ENCODE measurements around the gene AGO4. TPM values are rescaled to one million over a fixed set of nuclear protein-coding genes. Genes with fewer than 3 reads are reported as not detected.
"Not testable (repeated sequence)": the region's sequence is repeated elsewhere in the genome, so short reads cannot be mapped to it uniquely, and the experiment has no call there.

AGO4 gene
- total and polyA plus RNA-seq, 2 donors (not counting 1 experiment from before 2014, with no cell fraction given) = 7.8 to 22.6 TPM

DNA sequence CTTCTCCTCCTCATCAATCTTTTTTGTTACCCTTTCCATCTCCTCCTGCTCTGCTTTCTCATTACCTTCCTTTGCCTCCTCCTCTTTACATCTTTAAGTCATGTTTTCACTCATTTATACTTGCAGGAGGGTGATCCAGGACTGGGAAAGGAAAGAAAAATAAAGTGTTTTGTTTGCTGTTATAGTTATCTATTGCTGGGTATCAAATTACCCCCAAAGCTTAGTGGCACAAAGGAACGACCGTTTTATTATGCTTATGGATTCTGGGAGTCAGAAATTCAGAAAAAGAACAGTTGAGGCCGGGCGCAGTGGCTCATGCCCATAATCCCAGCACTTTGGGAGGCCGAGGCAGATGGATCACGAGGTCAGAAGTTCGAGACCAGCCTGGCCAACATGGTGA is 12.5 kb upstream of the AGO4 start:
- no peak overlapping the region for H3K9ac ChIP-seq (ENCODE audit: low read length)
- H3K4me1 ChIP-seq (ENCODE audit: control insufficient read depth in 2 of 2, insufficient read depth in 2 of 2, low read length in 2 of 2) = peaks cover 25 to 27% of the 10 kb centered on the region in 2 donors
- CTCF ChIA-PET = no interaction called here
- H3K4me3 ChIP-seq (ENCODE audit: control extremely low read depth in 1 of 5, extremely low read depth in 1 of 5, insufficient read depth in 1 of 5, low read depth in 2 of 5, low read length in 4 of 5) = no peak overlapping the region
- H3K27ac ChIP-seq (ENCODE audit: low read length in 2 of 2) = no peak overlapping the region
- H3K27ac Mint-ChIP-seq = no peak overlapping the region
- DNase-seq (no peak), ATAC-seq (ENCODE audit: low read depth) (no peak)
- H3K4me1 Mint-ChIP-seq = peaks cover 25% of the 10 kb centered on the region
- H2AFZ ChIP-seq (ENCODE audit: insufficient read depth, low read depth, low read length, poor library complexity, severe bottlenecking) = no peak overlapping the region
- H4K20me1 ChIP-seq (ENCODE audit: control insufficient read depth, insufficient read depth, low read length, poor library complexity, severe bottlenecking) = no peaks in the 10 kb centered on the region
- no peaks in the 10 kb centered on the region for H3K79me2 ChIP-seq (ENCODE audit: control insufficient read depth, insufficient read depth, low read length)
- no peak overlapping the region for H3K4me3 Mint-ChIP-seq
- no peaks in the 10 kb centered on the region for H3K27me3 Mint-ChIP-seq
- no peaks in the 10 kb centered on the region for H3K9me3 ChIP-seq (ENCODE audit: control extremely low read depth in 1 of 3, control insufficient read depth in 2 of 3, insufficient read depth in 1 of 3, low read length in 2 of 3)
- 100% methylated on average over 3 of the region's 7 CpGs for WGBS (ENCODE audit: insufficient coverage)
- intact Hi-C loops (cut with micrococcal nuclease) = no loop called here
- H3K36me3 ChIP-seq (replicated peaks in 1 of 2; ENCODE audit: control extremely low read depth in 1 of 2, control insufficient read depth in 1 of 2, extremely low read depth in 1 of 2, insufficient read depth in 2 of 2, low read length in 1 of 2) = no peaks in the 10 kb centered on the region
- no peaks in the 10 kb centered on the region for H3K27me3 ChIP-seq (replicated peaks in 1 of 4; ENCODE audit: control extremely low read depth in 1 of 4, control insufficient read depth in 3 of 4, insufficient read depth in 4 of 4, low read length in 3 of 4)
- no peak overlapping the region for H3K4me2 ChIP-seq (replicated peaks; ENCODE audit: low read depth, low read length, poor library complexity, severe bottlenecking)
- no peaks in the 10 kb centered on the region for H3K9me3 Mint-ChIP-seq (ENCODE audit: insufficient read depth)
- TF ChIP-seq EZH2 (IDR thresholded peaks at IDR 0.05; ENCODE audit: borderline replicate concordance, insufficient read depth, low read depth, low read length, poor library complexity, severe bottlenecking) = no peak
- TF ChIP-seq, protein P1, sequence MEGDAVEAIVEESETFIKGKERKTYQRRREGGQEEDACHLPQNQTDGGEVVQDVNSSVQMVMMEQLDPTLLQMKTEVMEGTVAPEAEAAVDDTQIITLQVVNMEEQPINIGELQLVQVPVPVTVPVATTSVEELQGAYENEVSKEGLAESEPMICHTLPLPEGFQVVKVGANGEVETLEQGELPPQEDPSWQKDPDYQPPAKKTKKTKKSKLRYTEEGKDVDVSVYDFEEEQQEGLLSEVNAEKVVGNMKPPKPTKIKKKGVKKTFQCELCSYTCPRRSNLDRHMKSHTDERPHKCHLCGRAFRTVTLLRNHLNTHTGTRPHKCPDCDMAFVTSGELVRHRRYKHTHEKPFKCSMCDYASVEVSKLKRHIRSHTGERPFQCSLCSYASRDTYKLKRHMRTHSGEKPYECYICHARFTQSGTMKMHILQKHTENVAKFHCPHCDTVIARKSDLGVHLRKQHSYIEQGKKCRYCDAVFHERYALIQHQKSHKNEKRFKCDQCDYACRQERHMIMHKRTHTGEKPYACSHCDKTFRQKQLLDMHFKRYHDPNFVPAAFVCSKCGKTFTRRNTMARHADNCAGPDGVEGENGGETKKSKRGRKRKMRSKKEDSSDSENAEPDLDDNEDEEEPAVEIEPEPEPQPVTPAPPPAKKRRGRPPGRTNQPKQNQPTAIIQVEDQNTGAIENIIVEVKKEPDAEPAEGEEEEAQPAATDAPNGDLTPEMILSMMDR (IDR thresholded peaks at IDR 0.05) = no peak
- POLR2A ChIA-PET = no interaction called here

DNA sequence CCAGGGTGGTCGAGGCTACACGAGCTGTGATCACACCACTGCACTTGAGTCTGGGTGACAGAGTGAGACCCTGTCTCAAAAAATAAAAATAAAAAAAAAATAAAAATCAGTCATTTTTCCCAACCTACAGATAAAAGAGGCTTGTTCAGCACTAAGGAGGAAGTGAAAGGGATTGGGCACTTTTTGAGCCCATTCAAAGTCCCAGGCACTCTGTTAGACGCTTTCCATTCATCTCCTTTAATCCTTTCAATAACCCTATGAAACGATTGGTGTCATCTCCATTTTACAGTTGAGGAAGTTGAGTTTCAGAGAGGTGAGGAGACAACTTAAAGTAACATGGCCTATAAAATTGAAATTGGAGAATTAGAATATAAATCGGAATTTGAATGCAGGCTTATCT is 10.4 kb upstream of the AGO4 start:
- peak overlapping the region; percentile 68 for H3K4me2 ChIP-seq (replicated peaks; ENCODE audit: low read depth, low read length, poor library complexity, severe bottlenecking)
- CTCF ChIA-PET = no interaction called here
- no peaks in the 10 kb centered on the region for H4K20me1 ChIP-seq (ENCODE audit: control insufficient read depth, insufficient read depth, low read length, poor library complexity, severe bottlenecking)
- Mint-ChIP-seq H3K9me3 (ENCODE audit: insufficient read depth) (no peaks in the 10 kb centered on the region), H3K4me3 (peak overlapping the region; percentile 33), H3K27me3 (no peaks in the 10 kb centered on the region), H3K27ac (peak overlapping the region; percentile 57), H3K4me1 (peaks cover 29% of the 10 kb centered on the region)
- POLR2A ChIA-PET = no interaction called here
- H3K4me3 ChIP-seq (ENCODE audit: control extremely low read depth in 1 of 5, extremely low read depth in 1 of 5, insufficient read depth in 1 of 5, low read depth in 2 of 5, low read length in 4 of 5) = peak overlapping the region in 2 of 5 experiments; percentile 32 to 51
- TF ChIP-seq EZH2 (IDR thresholded peaks at IDR 0.05; ENCODE audit: borderline replicate concordance, insufficient read depth, low read depth, low read length, poor library complexity, severe bottlenecking) = no peak
- TF ChIP-seq, protein P1 (IDR thresholded peaks at IDR 0.05) = no peak
- peak overlapping the region; percentile 42 for H3K9ac ChIP-seq (ENCODE audit: low read length)
- no peak for ATAC-seq (ENCODE audit: low read depth)
- H3K79me2 ChIP-seq (ENCODE audit: control insufficient read depth, insufficient read depth, low read length) = no peaks in the 10 kb centered on the region
- no peak for DNase-seq
- H3K27me3 ChIP-seq (replicated peaks in 1 of 4; ENCODE audit: control extremely low read depth in 1 of 4, control insufficient read depth in 3 of 4, insufficient read depth in 4 of 4, low read length in 3 of 4) = no peaks in the 10 kb centered on the region
- peaks cover 27% of the 10 kb centered on the region in 2 donors for H3K4me1 ChIP-seq (ENCODE audit: control insufficient read depth in 2 of 2, insufficient read depth in 2 of 2, low read length in 2 of 2)
- WGBS (ENCODE audit: insufficient coverage) = 94% methylated on average over 2 of the region's 5 CpGs
- peak overlapping the region; percentile 14 for H2AFZ ChIP-seq (ENCODE audit: insufficient read depth, low read depth, low read length, poor library complexity, severe bottlenecking)
- intact Hi-C loops (cut with micrococcal nuclease) = no loop called here
- no peaks in the 10 kb centered on the region for H3K9me3 ChIP-seq (ENCODE audit: control extremely low read depth in 1 of 3, control insufficient read depth in 2 of 3, insufficient read depth in 1 of 3, low read length in 2 of 3)
- peak overlapping the region; percentile 1 to 27 for H3K27ac ChIP-seq (ENCODE audit: low read length in 2 of 2)
- no peaks in the 10 kb centered on the region for H3K36me3 ChIP-seq (replicated peaks in 1 of 2; ENCODE audit: control extremely low read depth in 1 of 2, control insufficient read depth in 1 of 2, extremely low read depth in 1 of 2, insufficient read depth in 2 of 2, low read length in 1 of 2)

DNA sequence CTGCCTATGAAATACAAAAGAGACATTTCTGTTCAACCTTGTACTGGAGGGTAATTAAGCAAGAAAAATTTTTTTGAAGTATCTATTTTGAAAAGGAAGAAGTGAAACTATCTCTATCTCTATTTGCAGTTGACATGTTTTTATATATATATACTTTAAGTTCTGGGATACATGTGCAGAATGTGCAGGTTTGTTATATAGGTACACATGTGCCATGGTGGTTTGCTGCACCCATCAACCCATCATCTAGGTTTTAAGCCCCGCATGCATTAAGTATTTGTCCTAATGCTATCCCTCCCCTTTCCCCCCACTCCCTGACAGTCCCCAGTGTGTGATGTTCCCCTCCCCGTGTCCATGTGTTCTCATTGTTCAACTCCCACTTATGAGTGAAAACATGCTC is 9.8 kb upstream of the AGO4 start:
- ATAC-seq (ENCODE audit: low read depth) = peak; percentile 47
- Mint-ChIP-seq H3K27ac (peak overlapping the region; percentile 68), H3K4me1 (peaks cover 29% of the 10 kb centered on the region), H3K4me3 (peak overlapping the region; percentile 69)
- intact Hi-C loops (cut with micrococcal nuclease); DNase-seq; H3K79me2 ChIP-seq (ENCODE audit: control insufficient read depth, insufficient read depth, low read length); H3K36me3 ChIP-seq (replicated peaks in 1 of 2; ENCODE audit: control extremely low read depth in 1 of 2, control insufficient read depth in 1 of 2, extremely low read depth in 1 of 2, insufficient read depth in 2 of 2, low read length in 1 of 2); H3K9me3 Mint-ChIP-seq (ENCODE audit: insufficient read depth); H3K27me3 ChIP-seq (replicated peaks in 1 of 4; ENCODE audit: control extremely low read depth in 1 of 4, control insufficient read depth in 3 of 4, insufficient read depth in 4 of 4, low read length in 3 of 4); H3K9me3 ChIP-seq (ENCODE audit: control extremely low read depth in 1 of 3, control insufficient read depth in 2 of 3, insufficient read depth in 1 of 3, low read length in 2 of 3); H3K27me3 Mint-ChIP-seq; H4K20me1 ChIP-seq (ENCODE audit: control insufficient read depth, insufficient read depth, low read length, poor library complexity, severe bottlenecking): not testable (repeated sequence)
- ChIA-PET POLR2A (interaction anchor here (0.7 kb wide), 1 partner anchor 88 kb away, joined by 3 read pairs; no protein-coding TSS in a partner anchor), CTCF (interaction anchor here (1.0 kb wide), 1 partner anchor 28 kb away, joined by 3 read pairs; the partner anchor contains the start of gene CLSPN)
- peaks cover 27% of the 10 kb centered on the region in 2 donors for H3K4me1 ChIP-seq (ENCODE audit: control insufficient read depth in 2 of 2, insufficient read depth in 2 of 2, low read length in 2 of 2)
- H3K4me3 ChIP-seq (ENCODE audit: control extremely low read depth in 1 of 5, extremely low read depth in 1 of 5, insufficient read depth in 1 of 5, low read depth in 2 of 5, low read length in 4 of 5) = peak overlapping the region in 4 of 5 experiments; percentile 7 to 51 (median 24)
- peak overlapping the region; percentile 68 for H3K4me2 ChIP-seq (replicated peaks; ENCODE audit: low read depth, low read length, poor library complexity, severe bottlenecking)
- peak overlapping the region; percentile 42 for H3K9ac ChIP-seq (ENCODE audit: low read length)
- no CpG with 5 or more reads among the region's 2 CpGs for WGBS (ENCODE audit: insufficient coverage)
- H3K27ac ChIP-seq (ENCODE audit: low read length in 2 of 2) = peak overlapping the region in 1 of 2 donors; percentile 1
- peak overlapping the region; percentile 14 for H2AFZ ChIP-seq (ENCODE audit: insufficient read depth, low read depth, low read length, poor library complexity, severe bottlenecking)
